ENCODE results near the gene SLC35C1.

SLC35C1 gene

GRCh38 chr11:45774786-45775185, 30.2 kb upstream of the SLC35C1 start:
- DNase-seq: no peak
- no peaks in the 10 kb centered on the region for H3K4me1 ChIP-seq (ENCODE audit: low read length)

GRCh38 chr11:45777127-45777969, 27.6 kb upstream of the SLC35C1 start:
- Histone ChIP-seq H3K9me2 (replicated peaks; ENCODE audit: insufficient read depth, low read length) (no peaks in the 10 kb centered on the region), H3K27me3 (replicated peaks; ENCODE audit: insufficient read depth, low read length) (no peaks in the 10 kb centered on the region), H3K79me2 (ENCODE audit: low read length) (no peaks in the 10 kb centered on the region), H3K4me2 (ENCODE audit: low read depth, low read length) (no peak overlapping the region), H3K4me1 (ENCODE audit: low read length) (no peaks in the 10 kb centered on the region), H3K4me3 (ENCODE audit: low read length) (no peak overlapping the region), H2AFZ (ENCODE audit: low read length) (no peak overlapping the region), H3K27ac (ENCODE audit: low read length) (no peak overlapping the region), H3K36me3 (replicated peaks; ENCODE audit: insufficient read depth, low read length) (no peaks in the 10 kb centered on the region), H3K9ac (ENCODE audit: low read length) (no peak overlapping the region), H3K9me3 (replicated peaks; ENCODE audit: insufficient read depth, low read length) (no peaks in the 10 kb centered on the region), H4K20me1 (ENCODE audit: insufficient read depth, low read length) (no peaks in the 10 kb centered on the region), H3F3A (ENCODE audit: insufficient read depth, low read length) (no peaks in the 10 kb centered on the region)
- TF ChIP-seq EZH2 (optimal IDR thresholded peaks at IDR 0.05; ENCODE audit: low read depth, low read length): no peak
- no peak for TF ChIP-seq CTCF (IDR thresholded peaks at IDR 0.05; ENCODE audit: low read length)
- no peak for TF ChIP-seq EZH2phosphoT487 (IDR thresholded peaks at IDR 0.05; ENCODE audit: low read length)
- no peak for DNase-seq

More at GRCh38 chr11:45774786-45775185, 30.2 kb upstream of the SLC35C1 start:
- no peak overlapping the region for H3K27ac ChIP-seq (ENCODE audit: low read length)
- TF ChIP-seq EZH2phosphoT487 (IDR thresholded peaks at IDR 0.05; ENCODE audit: low read length): no peak
- no peak for TF ChIP-seq EZH2 (optimal IDR thresholded peaks at IDR 0.05; ENCODE audit: low read depth, low read length)
- TF ChIP-seq CTCF (IDR thresholded peaks at IDR 0.05; ENCODE audit: low read length): no peak
- peaks cover 6% of the 10 kb centered on the region; the same call in 1 of the 2 replicates for H3K27me3 ChIP-seq (replicated peaks; ENCODE audit: insufficient read depth, low read length)
- H3K4me3 ChIP-seq (ENCODE audit: low read length): no peak overlapping the region
- H3K79me2 ChIP-seq (ENCODE audit: low read length): no peaks in the 10 kb centered on the region
- H3K9me3 ChIP-seq (replicated peaks; ENCODE audit: insufficient read depth, low read length): no peaks in the 10 kb centered on the region
- H3K4me2 ChIP-seq (ENCODE audit: low read depth, low read length): no peak overlapping the region
- H3K9ac ChIP-seq (ENCODE audit: low read length): no peak overlapping the region
- no peaks in the 10 kb centered on the region for H3K9me2 ChIP-seq (replicated peaks; ENCODE audit: insufficient read depth, low read length)
- H3F3A ChIP-seq (ENCODE audit: insufficient read depth, low read length): no peaks in the 10 kb centered on the region
- no peaks in the 10 kb centered on the region for H4K20me1 ChIP-seq (ENCODE audit: insufficient read depth, low read length)
- H2AFZ ChIP-seq (ENCODE audit: low read length): no peak overlapping the region
- no peaks in the 10 kb centered on the region for H3K36me3 ChIP-seq (replicated peaks; ENCODE audit: insufficient read depth, low read length)

GRCh38 chr11:45778341-45778740, 26.6 kb upstream of the SLC35C1 start:
- H3K27me3 ChIP-seq (replicated peaks; ENCODE audit: insufficient read depth, low read length): no peaks in the 10 kb centered on the region
- H3K4me2 ChIP-seq (ENCODE audit: low read depth, low read length): no peak overlapping the region
- H3K4me1 ChIP-seq (ENCODE audit: low read length): no peaks in the 10 kb centered on the region
- TF ChIP-seq EZH2 (optimal IDR thresholded peaks at IDR 0.05; ENCODE audit: low read depth, low read length): no peak
- TF ChIP-seq CTCF (IDR thresholded peaks at IDR 0.05; ENCODE audit: low read length): no peak
- TF ChIP-seq EZH2phosphoT487 (IDR thresholded peaks at IDR 0.05; ENCODE audit: low read length): no peak
- DNase-seq: no peak
- no peak overlapping the region for H2AFZ ChIP-seq (ENCODE audit: low read length)
- H3K9me3 ChIP-seq (replicated peaks; ENCODE audit: insufficient read depth, low read length): no peaks in the 10 kb centered on the region
- H3K36me3 ChIP-seq (replicated peaks; ENCODE audit: insufficient read depth, low read length): no peaks in the 10 kb centered on the region
- no peaks in the 10 kb centered on the region for H4K20me1 ChIP-seq (ENCODE audit: insufficient read depth, low read length)
- H3K79me2 ChIP-seq (ENCODE audit: low read length): no peaks in the 10 kb centered on the region
- H3K4me3 ChIP-seq (ENCODE audit: low read length): no peak overlapping the region
- H3F3A ChIP-seq (ENCODE audit: insufficient read depth, low read length): no peaks in the 10 kb centered on the region
- no peak overlapping the region for H3K27ac ChIP-seq (ENCODE audit: low read length)
- no peak overlapping the region for H3K9ac ChIP-seq (ENCODE audit: low read length)
- no peaks in the 10 kb centered on the region for H3K9me2 ChIP-seq (replicated peaks; ENCODE audit: insufficient read depth, low read length)

Measured in MM.1S (cell line).